Uterus (tissue), 2 donors: ENCODE results near the gene ST8SIA6.

Experiments
- CTCF ChIP-seq, 4 experiments: fragments of 200-600 bp in 2 of 4; fragments of 450-650 bp in 2 of 4; sonication (generic) in 2 of 4; IDR thresholded peaks; one replicate each; pipeline ENCODE4 v1.5.1; 2016 to 2019; ENCODE audit warnings: antibody characterized with exemption in 4 of 4, mild to moderate bottlenecking in 2 of 4, moderate library complexity in 1 of 4
- POLR2A ChIP-seq, 2 donors: fragments of 450-650 bp; IDR thresholded peaks; one replicate each; pipeline ENCODE4 v1.6.1; 2016; ENCODE audit warnings: antibody characterized with exemption in 2 of 2, mild to moderate bottlenecking in 1 of 2, moderate library complexity in 1 of 2

- no peak for TF ChIP-seq POLR2A (IDR thresholded peaks at IDR 0.05)
- TF ChIP-seq CTCF (IDR thresholded peaks at IDR 0.05) = no peak
Measured at GRCh38 chr10:17426263-17426750, 28.1 kb downstream of the ST8SIA6 start.
